Liver (tissue), 3 donors: ENCODE results near the gene TMEM255B.

ENCODE experiments used
- RAD21 ChIP-seq, 2 donors: IDR thresholded peaks; 2 replicates each; pipeline ENCODE4 v1.6.1; 2016; ENCODE audit warnings: antibody characterized with exemption in 2 of 2, mild to moderate bottlenecking in 2 of 2
- TF ChIP-seq, protein P1 (sequence below): fragments of 150-350 bp; IDR thresholded peaks from 2 replicates; pipeline ENCODE4 v1.5.1; 2017; ENCODE audit warnings: improper control_type of control experiment, low read depth, low read length; ENCODE audit not compliant: missing input control
- donor health status: healthy.
- donor health status: healthy.

DNA sequence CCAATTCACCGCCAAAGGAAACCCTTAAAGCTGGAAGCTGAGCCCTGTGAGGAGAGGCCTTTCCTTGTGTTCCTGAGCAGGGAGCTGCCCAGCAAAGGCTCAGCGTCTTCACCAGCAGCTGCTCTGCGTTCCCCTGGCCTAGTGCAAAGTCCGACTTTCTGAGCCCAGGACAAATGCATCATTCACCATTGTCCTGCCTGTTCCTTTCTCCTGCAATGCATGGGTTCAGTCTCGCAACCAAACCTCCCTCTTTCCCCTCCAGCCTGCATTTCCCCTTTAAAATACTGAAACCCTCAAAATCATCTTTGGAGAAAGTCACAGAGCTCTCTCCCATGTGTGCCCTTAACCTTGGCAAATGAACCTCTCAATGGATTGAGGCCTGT is 12.9 kb upstream of the TMEM255B start:
- TF ChIP-seq RAD21 (IDR thresholded peaks at IDR 0.05), result no peak
- TF ChIP-seq, protein P1, sequence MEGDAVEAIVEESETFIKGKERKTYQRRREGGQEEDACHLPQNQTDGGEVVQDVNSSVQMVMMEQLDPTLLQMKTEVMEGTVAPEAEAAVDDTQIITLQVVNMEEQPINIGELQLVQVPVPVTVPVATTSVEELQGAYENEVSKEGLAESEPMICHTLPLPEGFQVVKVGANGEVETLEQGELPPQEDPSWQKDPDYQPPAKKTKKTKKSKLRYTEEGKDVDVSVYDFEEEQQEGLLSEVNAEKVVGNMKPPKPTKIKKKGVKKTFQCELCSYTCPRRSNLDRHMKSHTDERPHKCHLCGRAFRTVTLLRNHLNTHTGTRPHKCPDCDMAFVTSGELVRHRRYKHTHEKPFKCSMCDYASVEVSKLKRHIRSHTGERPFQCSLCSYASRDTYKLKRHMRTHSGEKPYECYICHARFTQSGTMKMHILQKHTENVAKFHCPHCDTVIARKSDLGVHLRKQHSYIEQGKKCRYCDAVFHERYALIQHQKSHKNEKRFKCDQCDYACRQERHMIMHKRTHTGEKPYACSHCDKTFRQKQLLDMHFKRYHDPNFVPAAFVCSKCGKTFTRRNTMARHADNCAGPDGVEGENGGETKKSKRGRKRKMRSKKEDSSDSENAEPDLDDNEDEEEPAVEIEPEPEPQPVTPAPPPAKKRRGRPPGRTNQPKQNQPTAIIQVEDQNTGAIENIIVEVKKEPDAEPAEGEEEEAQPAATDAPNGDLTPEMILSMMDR, result no peak
